ENCODE results near the gene TRIM45.
A peak's percentile ranks its signal among the peaks of the same experiment; 100 is the strongest.

Gene TRIM45

DNA sequence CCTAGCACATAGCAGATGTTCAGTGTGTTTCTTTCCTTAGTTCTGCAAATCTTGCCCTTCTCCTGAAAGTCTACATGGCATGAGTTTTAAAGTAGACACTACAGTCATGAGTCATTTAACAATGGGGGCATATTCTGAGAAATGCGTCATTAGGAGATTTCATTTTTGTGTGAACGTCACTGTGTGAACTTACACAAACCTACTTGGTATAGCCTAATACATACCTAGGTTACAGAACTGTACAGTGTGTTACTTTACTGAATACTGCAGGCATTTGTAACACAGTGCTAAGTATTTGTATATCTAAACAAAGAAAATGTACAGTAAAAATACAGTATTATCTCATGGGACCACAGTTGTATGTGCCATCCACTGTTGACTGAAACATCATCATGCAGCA lies 51.4 kb downstream of the TRIM45 start:
- DNase-seq (ENCODE audit: insufficient read length, low spot score) (no peak), FAIRE-seq (no peak)
- TF ChIP-seq POU2F2 (IDR thresholded peaks at IDR 0.05; ENCODE audit: low read depth, low read length) (no peak), TAF1 (IDR thresholded peaks at IDR 0.05; ENCODE audit: low read depth, low read length) (no peak), SPI1 (IDR thresholded peaks at IDR 0.05; ENCODE audit: low read depth, low read length) (no peak), POLR2AphosphoS5 (IDR thresholded peaks at IDR 0.05; ENCODE audit: low read depth, low read length) (no peak), PAX5 (IDR thresholded peaks at IDR 0.05; ENCODE audit: insufficient read depth, low read length, severe bottlenecking) (no peak), POLR2A (IDR thresholded peaks at IDR 0.05; ENCODE audit: low read depth, low read length) (no peak)

DNA sequence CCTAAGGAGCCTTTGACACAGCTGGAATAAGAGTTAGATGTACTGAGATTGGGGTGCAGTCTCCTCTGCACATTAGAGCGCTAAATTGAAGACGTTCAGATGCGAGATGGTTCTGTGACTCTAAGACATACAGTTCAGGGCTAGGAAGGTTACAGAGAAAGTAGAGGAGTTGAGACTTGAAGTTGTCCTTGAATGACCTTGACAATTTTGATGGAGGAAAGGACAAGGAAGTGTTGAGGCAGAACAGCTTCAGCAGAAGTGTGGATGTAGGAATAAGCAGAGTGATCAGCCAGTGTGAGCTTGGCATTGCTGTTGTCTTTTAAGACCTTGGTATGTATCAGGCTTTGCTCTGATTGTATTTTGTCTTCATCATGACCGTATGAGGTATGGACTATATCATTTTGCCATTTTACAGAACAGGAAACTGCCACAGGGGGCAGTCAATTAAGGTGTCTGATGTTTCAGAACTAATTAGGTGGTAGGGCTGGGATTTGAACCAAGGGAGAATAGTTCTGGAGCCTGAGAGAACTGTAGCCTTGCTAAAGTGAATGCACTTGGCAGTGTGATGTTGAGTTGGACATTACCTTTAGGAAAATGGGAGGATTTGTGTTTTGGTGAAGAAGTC lies 52.2 kb downstream of the TRIM45 start:
- FAIRE-seq (no peak), DNase-seq (ENCODE audit: insufficient read length, low spot score) (no peak)

DNA sequence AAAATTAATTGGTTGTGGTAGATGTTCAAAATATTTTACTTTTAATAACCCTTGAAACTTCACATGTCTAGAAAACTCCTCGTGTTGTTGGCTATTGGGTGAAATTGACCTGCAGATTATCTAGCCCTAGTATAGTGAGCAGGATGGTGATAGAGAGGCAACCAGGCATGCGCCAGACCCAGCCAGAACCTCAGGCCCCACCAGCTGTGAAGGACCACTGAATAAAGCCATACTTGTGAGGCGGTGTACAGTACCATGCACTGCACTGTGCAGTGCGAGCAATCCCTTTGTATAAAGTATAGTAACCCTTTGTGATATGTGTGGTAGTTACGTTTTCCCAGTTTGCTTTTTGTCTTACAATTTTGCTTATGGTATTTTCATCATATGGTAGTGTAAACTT lies 53.0 kb downstream of the TRIM45 start:
- TF ChIP-seq POLR2A (IDR thresholded peaks at IDR 0.05; ENCODE audit: low read depth, low read length): no peak
- TF ChIP-seq POU2F2 (IDR thresholded peaks at IDR 0.05; ENCODE audit: low read depth, low read length): no peak
- no peak for TF ChIP-seq PAX5 (IDR thresholded peaks at IDR 0.05; ENCODE audit: insufficient read depth, low read length, severe bottlenecking)
- TF ChIP-seq TAF1 (IDR thresholded peaks at IDR 0.05; ENCODE audit: low read depth, low read length): no peak
- TF ChIP-seq POLR2AphosphoS5 (IDR thresholded peaks at IDR 0.05; ENCODE audit: low read depth, low read length): no peak
- no peak for TF ChIP-seq SPI1 (IDR thresholded peaks at IDR 0.05; ENCODE audit: low read depth, low read length)
- DNase-seq (ENCODE audit: insufficient read length, low spot score) (no peak), FAIRE-seq (no peak)

More for the DNA sequence above, 52.2 kb downstream of the TRIM45 start:
- no peak for TF ChIP-seq PAX5 (IDR thresholded peaks at IDR 0.05; ENCODE audit: insufficient read depth, low read length, severe bottlenecking)
- TF ChIP-seq SPI1 (IDR thresholded peaks at IDR 0.05; ENCODE audit: low read depth, low read length): no peak
- no peak for TF ChIP-seq TAF1 (IDR thresholded peaks at IDR 0.05; ENCODE audit: low read depth, low read length)
- TF ChIP-seq POLR2A (IDR thresholded peaks at IDR 0.05; ENCODE audit: low read depth, low read length): no peak
- no peak for TF ChIP-seq POLR2AphosphoS5 (IDR thresholded peaks at IDR 0.05; ENCODE audit: low read depth, low read length)
- TF ChIP-seq POU2F2 (IDR thresholded peaks at IDR 0.05; ENCODE audit: low read depth, low read length): no peak

DNA sequence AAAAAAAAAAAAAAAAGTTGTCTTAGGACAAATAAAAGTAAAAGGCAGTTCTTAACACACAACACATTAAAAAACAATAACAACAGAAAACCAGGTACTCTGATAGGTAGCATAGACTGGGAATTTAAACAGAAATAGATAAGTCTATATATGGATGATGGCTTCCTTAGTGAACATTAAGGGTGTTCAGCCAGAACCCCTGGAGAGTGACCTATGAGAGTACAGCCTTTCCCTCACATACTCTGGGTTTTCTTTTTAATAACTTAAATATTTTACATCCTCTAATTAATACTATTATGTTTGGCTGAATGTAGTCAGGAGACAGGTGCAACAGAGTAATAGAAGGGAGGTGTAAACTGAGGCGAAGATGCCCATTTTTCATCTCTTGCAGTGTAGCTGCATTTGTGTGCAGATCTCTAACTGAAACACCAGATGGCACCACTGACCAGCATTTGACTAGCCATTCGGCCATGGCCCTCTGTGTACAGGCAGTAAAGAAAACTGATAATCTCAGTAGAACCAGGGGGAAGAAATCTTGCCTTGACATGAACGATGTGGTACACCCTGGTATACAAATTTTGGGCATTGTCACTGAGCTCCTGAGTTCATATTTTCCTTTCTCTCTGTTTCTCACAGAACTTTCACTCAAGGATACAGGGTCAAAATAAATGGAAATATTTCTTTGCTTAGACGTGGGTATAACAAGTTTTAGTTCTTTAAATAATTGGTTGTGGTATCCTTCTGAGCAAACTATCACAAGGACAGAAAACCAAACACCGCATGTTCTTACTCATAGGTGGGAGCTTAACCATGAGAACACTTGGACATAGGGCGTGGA lies 53.8 kb downstream of the TRIM45 start:
- TF ChIP-seq PAX5 (IDR thresholded peaks at IDR 0.05; ENCODE audit: insufficient read depth, low read length, severe bottlenecking): no peak
- no peak for TF ChIP-seq POLR2A (IDR thresholded peaks at IDR 0.05; ENCODE audit: low read depth, low read length)
- no peak for TF ChIP-seq POLR2AphosphoS5 (IDR thresholded peaks at IDR 0.05; ENCODE audit: low read depth, low read length)
- TF ChIP-seq SPI1 (IDR thresholded peaks at IDR 0.05; ENCODE audit: low read depth, low read length): no peak
- TF ChIP-seq POU2F2 (IDR thresholded peaks at IDR 0.05; ENCODE audit: low read depth, low read length): no peak
- TF ChIP-seq TAF1 (IDR thresholded peaks at IDR 0.05; ENCODE audit: low read depth, low read length): no peak
- DNase-seq (ENCODE audit: insufficient read length, low spot score): no peak
- FAIRE-seq: no peak

DNA sequence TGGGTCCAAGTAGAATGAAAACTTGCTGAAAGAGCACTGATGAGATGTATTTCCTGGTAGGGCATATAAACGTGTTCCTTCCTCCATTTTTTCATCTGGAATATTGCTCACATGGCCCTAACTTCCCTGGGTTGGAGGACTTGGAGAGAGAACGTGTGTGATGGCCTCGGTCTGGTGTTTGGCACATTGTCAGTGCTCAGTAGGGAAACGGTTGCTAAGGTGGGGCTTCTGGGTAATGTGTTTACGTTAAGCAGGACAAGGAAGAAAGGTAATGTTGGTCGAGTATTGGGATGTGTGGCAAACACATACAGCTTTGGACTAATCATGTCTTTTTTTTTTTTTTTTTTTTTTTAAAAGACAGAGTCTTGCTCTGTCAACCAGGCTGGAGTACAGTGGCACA lies 55.2 kb downstream of the TRIM45 start:
- FAIRE-seq: no peak

DNA sequence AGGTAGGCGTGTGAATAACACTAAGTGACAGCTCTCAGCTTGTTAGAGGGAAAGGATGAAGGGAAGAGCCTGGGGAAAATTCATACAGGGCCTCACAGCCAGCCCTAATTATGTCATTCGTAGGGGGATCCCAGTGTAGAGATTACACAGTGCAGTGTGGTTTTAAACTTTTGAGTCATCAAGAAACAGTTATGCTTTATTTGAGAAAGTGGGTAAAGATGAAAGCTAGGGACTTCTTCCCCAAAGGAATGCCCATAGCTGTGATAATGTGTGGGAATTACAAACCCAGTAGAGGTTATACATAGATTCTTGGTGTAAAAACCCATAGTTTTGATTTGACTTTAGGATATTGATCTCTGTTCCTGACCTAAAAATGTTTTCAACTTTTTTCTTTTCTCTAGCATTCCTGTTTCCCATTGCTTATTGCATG lies 59.5 kb downstream of the TRIM45 start:
- FAIRE-seq (no peak), DNase-seq (ENCODE audit: insufficient read length, low spot score) (no peak)
- TF ChIP-seq POU2F2 (IDR thresholded peaks at IDR 0.05; ENCODE audit: low read depth, low read length) (peak; percentile 30; the same call in 1 of the 2 replicates), TAF1 (IDR thresholded peaks at IDR 0.05; ENCODE audit: low read depth, low read length) (no peak), PAX5 (IDR thresholded peaks at IDR 0.05; ENCODE audit: insufficient read depth, low read length, severe bottlenecking) (no peak), POLR2A (IDR thresholded peaks at IDR 0.05; ENCODE audit: low read depth, low read length) (no peak), POLR2AphosphoS5 (IDR thresholded peaks at IDR 0.05; ENCODE audit: low read depth, low read length) (peak; percentile 52; the same call in 1 of the 2 replicates), SPI1 (IDR thresholded peaks at IDR 0.05; ENCODE audit: low read depth, low read length) (no peak)

More for the DNA sequence above, 55.2 kb downstream of the TRIM45 start:
- TF ChIP-seq TAF1 (IDR thresholded peaks at IDR 0.05; ENCODE audit: low read depth, low read length) (no peak), POU2F2 (IDR thresholded peaks at IDR 0.05; ENCODE audit: low read depth, low read length) (no peak), POLR2AphosphoS5 (IDR thresholded peaks at IDR 0.05; ENCODE audit: low read depth, low read length) (no peak), SPI1 (IDR thresholded peaks at IDR 0.05; ENCODE audit: low read depth, low read length) (no peak), PAX5 (IDR thresholded peaks at IDR 0.05; ENCODE audit: insufficient read depth, low read length, severe bottlenecking) (no peak), POLR2A (IDR thresholded peaks at IDR 0.05; ENCODE audit: low read depth, low read length) (no peak)
- DNase-seq (ENCODE audit: insufficient read length, low spot score): no peak

Measured in GM12891 (cell line).